ENCODE data around the gene SHTN1. TPM values are rescaled to one million over a fixed set of nuclear protein-coding genes. Genes with fewer than 3 reads are reported as not detected.
A peak's percentile ranks its signal among the peaks of the same experiment; 100 is the strongest.

The SHTN1 gene
- polyA plus RNA-seq, 10 donors: 4.3 to 10.7 (median 7.1) TPM

DNA sequence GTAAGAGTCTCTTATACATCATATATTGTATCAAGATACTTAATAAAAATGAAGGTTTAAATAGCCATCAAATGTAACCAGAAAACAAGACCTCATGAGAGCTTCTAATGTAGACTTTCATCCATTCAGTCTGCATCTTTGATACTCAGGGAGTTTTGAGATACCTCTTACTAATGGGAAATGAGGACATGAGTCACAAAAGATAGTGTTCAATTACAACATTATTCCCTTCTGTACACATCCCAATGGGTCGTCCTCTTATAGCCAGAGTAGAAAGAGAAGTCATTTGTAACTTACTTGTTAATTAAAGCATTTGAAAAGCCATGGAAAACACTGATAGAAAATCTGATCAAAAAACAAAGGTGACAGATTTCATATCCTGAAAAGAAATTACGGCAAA, 19.4 kb downstream of the SHTN1 start:
- no peak for DNase-seq

GRCh38 chr10:116984202-116984990, 20.6 kb downstream of the SHTN1 start:
- DNase-seq: no peak

GRCh38 chr10:116980041-116980440, 24.9 kb downstream of the SHTN1 start:
- DNase-seq: no peak

DNA sequence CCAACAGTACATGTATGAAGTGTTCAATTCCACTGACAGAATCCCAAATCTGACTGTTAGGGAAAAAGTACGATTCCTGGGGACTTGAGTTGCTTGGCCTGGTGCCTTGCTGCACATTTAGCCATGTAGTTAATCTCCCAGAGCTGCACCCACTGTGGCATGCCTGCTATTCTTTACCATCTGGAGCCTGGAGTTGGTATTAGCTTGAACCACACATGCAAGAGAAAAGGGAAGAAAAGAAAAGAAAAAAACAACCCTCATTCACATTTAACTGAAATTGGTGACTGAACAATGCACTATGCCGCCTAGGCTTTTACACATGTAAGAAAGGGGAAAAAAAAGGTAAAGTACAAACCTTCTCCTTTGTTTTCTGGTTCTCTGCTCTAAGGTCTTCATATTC, 26.1 kb downstream of the SHTN1 start:
- no peak for DNase-seq

- peak in 1 of 3 donors; percentile 80 for DNase-seq
Observed at GRCh38 chr10:116974456-116975005, 30.5 kb downstream of the SHTN1 start.

- DNase-seq: no peak
Observed at GRCh38 chr10:116973946-116974455, 31.0 kb downstream of the SHTN1 start.

DNA sequence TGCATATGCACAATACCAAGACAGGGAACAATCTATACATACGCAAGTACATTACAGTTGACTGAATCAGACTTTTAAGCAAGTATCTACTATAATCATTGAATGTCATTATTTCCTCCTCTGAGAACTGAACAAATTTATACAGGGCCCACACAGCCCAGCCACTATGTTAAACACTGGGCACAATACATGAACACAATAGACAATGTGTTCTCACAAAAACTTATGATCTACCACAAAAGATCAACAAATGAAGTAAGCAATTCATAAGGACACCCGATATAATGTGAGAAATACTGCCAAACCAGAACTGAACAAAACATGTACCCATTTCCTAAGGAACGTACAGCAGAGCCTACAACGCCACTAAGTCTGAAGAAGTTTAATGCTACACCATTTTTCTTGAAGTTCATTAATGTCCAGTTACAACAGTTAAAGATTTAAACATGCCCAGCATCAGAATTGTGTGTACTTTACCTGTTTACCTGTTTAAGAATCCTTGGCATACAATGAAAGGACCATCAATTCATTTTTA, 31.5 kb downstream of the SHTN1 start:
- no peak for DNase-seq

- no peak for DNase-seq
Observed at GRCh38 chr10:116972131-116972530, 32.9 kb downstream of the SHTN1 start.

- DNase-seq: no peak
Observed at GRCh38 chr10:116970050-116970449, 34.9 kb downstream of the SHTN1 start.

GRCh38 chr10:116968331-116968730, 36.7 kb downstream of the SHTN1 start:
- no peak for DNase-seq

GRCh38 chr10:116961406-116962251, 43.4 kb downstream of the SHTN1 start:
- peak in 1 of 3 donors; percentile 40 for DNase-seq

- no peak for DNase-seq
Observed at GRCh38 chr10:116960066-116960776, 44.8 kb downstream of the SHTN1 start.

GRCh38 chr10:116952729-116953128, 52.3 kb downstream of the SHTN1 start:
- DNase-seq: no peak

DNA sequence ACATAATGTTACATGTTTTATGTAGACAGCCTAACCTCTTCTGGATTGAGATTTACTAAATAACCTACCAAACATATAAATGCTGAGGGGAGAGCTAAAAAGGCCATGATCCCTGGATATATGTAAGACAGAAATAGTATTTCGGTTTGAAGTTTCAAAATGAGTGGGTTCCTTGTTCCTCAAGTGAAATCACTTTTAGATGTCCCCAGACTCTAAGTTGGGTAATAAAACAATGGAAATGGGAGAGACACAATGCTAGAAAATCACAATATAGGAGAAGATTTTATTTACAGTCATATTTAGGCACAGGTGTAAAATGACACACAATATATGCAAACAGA, 56.5 kb downstream of the SHTN1 start:
- DNase-seq: no peak

- peak in 1 of 3 donors; percentile 27 for DNase-seq
Observed at GRCh38 chr10:116947841-116948529, 57.0 kb downstream of the SHTN1 start.

DNA sequence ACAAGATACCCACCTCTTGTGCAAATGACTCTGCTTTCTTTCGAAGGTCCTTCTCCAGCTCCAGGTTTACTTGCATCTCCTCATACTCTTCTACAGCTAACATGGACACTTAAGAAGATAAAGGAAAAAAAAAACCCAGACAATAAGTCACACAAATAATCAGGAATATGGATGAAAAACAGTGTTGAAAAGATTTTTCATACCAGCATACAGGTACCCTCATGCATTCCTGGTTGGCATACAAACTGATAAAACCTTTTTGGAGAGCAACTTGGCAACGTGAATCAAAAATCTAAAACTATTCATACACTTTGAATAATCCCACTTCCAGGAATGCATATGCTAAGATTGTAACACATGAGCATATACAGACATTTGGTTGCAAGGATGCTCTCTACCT, 60.1 kb downstream of the SHTN1 start:
- DNase-seq: no peak

DNA sequence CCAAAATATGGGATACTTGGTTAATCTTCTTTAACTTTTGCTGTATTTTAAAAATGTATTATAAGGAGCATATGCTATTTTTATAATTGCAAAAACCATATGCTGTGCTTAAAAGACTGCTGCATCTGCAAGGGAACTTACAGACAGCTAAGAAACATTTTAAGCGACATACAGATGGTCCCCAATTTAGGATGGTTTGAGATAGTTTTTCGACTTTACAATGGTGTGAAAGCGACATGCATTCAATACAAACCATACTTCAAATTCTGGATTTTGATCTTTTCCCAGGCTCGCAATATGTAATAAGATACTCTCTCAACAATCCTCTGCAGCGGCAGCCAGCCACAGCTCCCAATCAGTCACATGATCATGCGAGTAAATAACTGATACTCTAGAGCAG, 73.2 kb downstream of the SHTN1 start:
- no peak for DNase-seq

GRCh38 chr10:116926426-116926825, 78.6 kb downstream of the SHTN1 start:
- DNase-seq: no peak

DNA sequence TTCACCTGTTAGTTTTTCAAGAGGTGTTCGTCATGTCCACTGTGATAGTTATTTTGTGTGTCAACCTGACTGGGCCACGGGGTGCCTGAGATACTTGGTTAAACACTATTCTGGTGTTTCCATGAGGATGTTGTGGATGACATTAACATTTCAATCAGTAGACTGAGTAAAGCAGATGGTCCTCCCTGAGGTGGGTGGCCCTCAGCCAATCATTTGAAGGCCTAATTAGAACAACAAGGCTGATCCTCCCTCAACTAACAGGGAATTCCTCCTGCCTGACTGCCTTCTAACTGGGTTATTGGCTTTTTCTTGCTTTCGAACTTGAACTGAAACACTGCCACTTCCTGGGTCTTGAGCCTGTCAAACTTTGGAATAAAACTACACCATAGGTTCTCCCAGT, 79.9 kb downstream of the SHTN1 start:
- DNase-seq: no peak

GRCh38 chr10:116919706-116920105, 85.3 kb downstream of the SHTN1 start:
- no peak for DNase-seq

GRCh38 chr10:116919164-116919563, 85.8 kb downstream of the SHTN1 start:
- DNase-seq: no peak
